CD4-positive, alpha-beta T cell treated with Interleukin-15 for 4 hours (primary cell): ENCODE results near the gene DNMT3A.

Source experiments
- DNase-seq: peaks from one replicate; pipeline ENCODE4 v3.0.0-alpha.2; 2020; ENCODE audit warnings: low spot score

Gene DNMT3A

GRCh38 chr2:25202275-25202674 is 139.4 kb downstream of the DNMT3A start:
- DNase-seq = no peak

GRCh38 chr2:25201794-25202193 is 139.9 kb downstream of the DNMT3A start:
- no peak for DNase-seq

GRCh38 chr2:25201265-25201664 is 140.5 kb downstream of the DNMT3A start:
- DNase-seq = no peak

DNA sequence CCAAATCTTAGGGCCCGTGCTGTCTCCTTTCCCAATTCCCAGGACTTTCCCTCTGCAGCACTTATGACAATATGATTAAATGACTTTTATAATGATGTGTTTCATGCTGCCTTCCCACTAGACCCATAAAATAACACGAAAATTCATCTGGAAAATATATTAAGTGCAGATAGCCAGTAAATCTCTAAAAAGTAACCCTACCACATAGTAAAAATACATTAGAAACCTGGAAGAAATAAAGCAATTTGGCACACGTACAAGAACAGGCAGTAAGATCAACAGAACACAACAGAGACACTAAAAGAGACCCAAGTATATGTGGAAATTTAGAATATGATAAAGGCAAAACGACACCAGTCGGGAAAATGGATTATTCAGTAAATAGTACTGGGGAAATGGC is 143.1 kb downstream of the DNMT3A start:
- no peak for DNase-seq

- no peak for DNase-seq
These were observed 143.6 kb downstream of the DNMT3A start for GRCh38 chr2:25198209-25198525.

GRCh38 chr2:25197336-25198208 is 144.2 kb downstream of the DNMT3A start:
- no peak for DNase-seq

DNA sequence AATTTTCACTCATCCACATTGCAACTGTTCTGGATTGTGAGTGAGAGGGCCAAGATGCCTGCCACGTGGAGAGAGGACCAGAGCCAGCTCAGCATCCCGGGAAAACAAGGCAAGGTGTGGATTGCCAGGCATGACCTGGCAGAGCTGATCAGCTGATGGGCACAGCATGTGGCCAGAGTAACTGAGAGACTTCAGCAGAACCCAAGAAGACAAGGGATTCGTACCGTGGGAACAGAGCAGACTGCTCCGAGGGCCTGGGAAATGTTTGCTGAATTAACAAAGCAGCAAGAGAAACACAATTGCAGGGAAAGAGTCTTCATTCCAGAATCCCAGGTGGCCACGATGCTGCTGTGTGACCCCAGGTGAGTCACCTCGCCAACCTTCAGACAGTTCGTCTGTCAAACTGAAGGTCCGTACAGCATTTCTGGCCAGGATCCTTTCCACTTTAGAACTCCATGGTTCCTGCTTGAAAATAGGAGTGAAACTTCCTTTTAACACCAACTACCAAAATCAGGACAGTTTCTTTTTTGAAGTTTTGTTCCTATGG is 147.1 kb downstream of the DNMT3A start:
- DNase-seq = no peak

DNA sequence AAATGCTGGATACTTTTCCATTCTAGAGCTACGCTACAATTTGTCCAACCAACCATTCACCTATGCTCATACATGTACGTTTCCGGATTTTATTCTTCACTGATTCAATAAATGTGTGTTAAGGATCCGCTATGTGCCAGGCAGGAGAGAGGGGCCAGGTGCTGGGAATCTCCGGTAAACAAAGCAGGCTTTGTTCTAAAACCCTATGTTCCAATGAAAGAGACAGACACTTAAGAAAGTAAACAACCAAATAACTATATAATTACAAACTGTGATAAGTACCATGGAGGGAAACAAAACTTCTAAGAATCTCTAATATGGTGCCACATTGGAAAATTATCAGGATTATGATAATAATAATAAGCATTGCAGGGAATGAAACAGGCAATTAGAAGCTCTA is 151.2 kb downstream of the DNMT3A start:
- DNase-seq = no peak

DNA sequence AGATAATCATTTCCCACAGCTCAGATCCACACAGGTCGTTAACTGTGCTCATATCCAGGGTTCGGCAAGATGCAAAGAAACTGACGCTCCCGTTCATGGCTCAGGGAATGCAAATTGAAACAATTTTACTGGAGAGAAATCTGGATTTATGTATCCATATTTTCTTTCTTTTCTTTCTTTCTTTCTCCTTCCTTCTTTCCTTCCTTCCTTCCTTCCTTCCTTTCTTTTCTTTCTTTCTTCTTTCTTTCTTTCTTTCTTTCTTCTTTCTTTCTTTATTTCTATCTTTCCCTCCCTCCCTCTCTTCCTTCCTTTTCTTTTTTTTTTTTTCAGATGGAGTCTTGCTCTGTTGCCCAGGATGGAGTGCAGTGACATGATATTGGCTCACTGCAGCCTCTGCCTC is 153.3 kb downstream of the DNMT3A start:
- DNase-seq = no peak

DNA sequence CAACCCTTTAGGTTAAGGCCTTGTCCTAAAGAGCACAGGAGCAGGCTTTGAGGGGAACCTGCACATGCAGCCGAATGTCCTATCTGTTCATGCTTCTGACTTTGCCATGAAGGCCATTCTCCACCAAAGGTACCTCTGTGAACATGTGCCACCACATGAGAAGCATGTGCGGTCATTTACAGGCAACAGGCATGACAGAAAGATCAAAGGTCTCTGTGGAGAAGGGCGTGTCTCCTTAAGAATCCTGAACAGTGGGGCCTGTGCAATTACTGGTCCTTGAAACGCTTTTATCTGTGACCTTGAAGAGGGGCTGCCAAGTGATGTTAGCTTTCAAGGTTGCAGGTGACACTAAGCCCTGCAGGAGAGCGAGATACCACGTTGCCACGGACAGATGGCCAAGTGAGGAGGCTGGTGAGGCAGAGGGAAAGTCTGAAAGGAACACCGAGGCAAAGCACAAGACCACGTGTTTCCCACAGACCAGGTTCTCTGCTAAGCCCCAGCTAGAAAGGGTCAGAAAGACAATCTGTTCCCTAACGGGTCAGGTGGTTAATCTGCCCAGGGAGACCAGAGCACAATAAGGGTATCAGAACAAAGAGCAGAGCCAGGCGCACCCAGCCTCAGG is 153.9 kb downstream of the DNMT3A start:
- DNase-seq = no peak

DNA sequence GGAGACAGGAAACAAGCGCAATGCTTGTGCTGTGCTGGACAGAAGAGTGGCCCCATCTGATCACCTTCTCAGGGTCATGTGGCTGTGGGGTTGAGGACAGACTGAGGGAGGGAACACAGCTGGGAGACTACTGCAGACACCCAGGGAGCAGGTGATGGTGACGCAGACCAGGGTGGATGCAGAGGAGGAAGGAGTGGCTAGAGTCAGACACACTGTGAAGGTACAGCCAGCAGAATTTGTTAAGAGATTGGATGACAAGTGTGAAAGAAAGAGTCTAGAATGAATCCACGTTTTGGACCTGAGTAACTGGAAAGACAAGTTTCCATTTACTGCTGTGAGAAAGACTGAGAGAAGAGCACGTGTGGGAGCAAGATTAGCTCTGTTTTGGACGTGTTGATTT is 157.5 kb downstream of the DNMT3A start:
- DNase-seq = no peak

DNA sequence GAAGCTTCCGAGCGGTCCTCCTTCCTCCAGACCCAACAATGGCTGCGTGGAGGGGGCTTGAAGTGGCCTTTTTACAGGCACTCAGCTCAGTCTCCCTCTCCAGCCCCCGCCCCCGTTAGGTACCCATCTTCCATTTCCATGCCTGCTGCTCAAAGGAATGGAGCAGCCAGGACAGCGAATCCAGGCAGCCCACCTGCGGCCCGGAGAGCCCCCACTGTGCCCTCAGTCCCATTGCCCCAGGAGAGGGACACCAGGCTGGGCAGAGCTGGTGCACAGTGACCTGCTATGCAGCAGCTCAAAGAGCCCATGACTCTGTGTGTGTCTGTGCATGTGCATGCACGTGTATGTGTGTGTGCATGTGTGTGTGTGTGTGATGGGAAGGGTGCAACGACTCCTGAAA is 162.7 kb downstream of the DNMT3A start:
- no peak for DNase-seq
